ENCODE data around the gene PEBP1. TPM values are rescaled to one million over a fixed set of nuclear protein-coding genes. Genes with fewer than 3 reads are reported as not detected.
A peak's percentile ranks its signal among the peaks of the same experiment; 100 is the strongest.

Gene PEBP1
- total RNA-seq, 1 donor from 2014 or later, result 168 TPM

DNA sequence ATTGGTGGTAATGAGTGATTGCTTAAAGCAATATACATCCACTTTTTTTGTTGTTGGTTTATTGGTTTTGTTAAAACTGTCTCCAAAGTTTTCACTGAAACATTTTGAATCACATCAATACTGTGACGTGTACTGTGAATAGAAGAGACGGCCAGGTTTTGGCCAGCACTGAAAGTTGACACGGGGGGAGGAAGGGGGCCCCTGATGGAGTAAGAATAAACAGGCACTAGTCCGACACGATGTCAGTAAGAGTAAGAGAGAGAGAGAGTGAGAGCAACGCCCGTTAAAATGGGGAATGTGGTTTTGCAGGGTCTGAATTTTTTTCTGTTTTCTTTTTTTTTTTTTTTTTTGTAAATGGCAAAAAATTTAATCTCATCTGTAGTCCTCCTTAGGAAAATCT lies 14.7 kb downstream of the PEBP1 start:
- Histone ChIP-seq H3K4me3 (ENCODE audit: low read depth, low read length) (no peak overlapping the region), H3K27me3 (ENCODE audit: control insufficient read depth, insufficient read depth, low read length) (no peaks in the 10 kb centered on the region), H3K36me3 (ENCODE audit: control insufficient read depth, insufficient read depth, low read length) (peaks cover 2% of the 10 kb centered on the region)
- DNase-seq (ENCODE audit: low read depth), result no peak
- TF ChIP-seq, protein P1, sequence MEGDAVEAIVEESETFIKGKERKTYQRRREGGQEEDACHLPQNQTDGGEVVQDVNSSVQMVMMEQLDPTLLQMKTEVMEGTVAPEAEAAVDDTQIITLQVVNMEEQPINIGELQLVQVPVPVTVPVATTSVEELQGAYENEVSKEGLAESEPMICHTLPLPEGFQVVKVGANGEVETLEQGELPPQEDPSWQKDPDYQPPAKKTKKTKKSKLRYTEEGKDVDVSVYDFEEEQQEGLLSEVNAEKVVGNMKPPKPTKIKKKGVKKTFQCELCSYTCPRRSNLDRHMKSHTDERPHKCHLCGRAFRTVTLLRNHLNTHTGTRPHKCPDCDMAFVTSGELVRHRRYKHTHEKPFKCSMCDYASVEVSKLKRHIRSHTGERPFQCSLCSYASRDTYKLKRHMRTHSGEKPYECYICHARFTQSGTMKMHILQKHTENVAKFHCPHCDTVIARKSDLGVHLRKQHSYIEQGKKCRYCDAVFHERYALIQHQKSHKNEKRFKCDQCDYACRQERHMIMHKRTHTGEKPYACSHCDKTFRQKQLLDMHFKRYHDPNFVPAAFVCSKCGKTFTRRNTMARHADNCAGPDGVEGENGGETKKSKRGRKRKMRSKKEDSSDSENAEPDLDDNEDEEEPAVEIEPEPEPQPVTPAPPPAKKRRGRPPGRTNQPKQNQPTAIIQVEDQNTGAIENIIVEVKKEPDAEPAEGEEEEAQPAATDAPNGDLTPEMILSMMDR (IDR thresholded peaks at IDR 0.05; ENCODE audit: insufficient read depth, low read length, severe bottlenecking), result no peak
- no peak for FAIRE-seq

DNA sequence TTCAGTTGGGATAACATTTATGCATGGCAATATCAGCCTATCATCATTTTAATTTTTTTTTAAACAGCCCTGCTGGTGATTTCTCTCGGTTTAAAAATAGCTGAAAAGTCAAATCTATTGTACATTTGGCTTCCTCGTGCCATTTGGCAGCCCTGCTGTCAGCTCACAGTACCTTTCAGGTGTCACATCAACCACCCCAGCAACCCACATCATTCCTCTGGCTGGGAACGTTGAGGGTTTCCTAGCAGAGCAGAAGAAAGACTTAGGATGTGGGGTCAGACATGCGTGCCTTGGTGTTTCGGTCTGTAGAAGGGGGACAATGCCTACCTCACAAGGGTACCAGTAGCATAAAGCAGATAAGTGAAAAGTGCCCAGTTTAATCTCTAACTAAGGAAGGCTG lies 15.8 kb downstream of the PEBP1 start:
- FAIRE-seq (no peak), DNase-seq (ENCODE audit: low read depth) (no peak)
- Histone ChIP-seq H3K36me3 (ENCODE audit: control insufficient read depth, insufficient read depth, low read length) (peaks cover 2% of the 10 kb centered on the region), H3K27me3 (ENCODE audit: control insufficient read depth, insufficient read depth, low read length) (no peaks in the 10 kb centered on the region), H3K4me3 (ENCODE audit: low read depth, low read length) (no peak overlapping the region)
- TF ChIP-seq, protein P1 (IDR thresholded peaks at IDR 0.05; ENCODE audit: insufficient read depth, low read length, severe bottlenecking), result no peak

DNA sequence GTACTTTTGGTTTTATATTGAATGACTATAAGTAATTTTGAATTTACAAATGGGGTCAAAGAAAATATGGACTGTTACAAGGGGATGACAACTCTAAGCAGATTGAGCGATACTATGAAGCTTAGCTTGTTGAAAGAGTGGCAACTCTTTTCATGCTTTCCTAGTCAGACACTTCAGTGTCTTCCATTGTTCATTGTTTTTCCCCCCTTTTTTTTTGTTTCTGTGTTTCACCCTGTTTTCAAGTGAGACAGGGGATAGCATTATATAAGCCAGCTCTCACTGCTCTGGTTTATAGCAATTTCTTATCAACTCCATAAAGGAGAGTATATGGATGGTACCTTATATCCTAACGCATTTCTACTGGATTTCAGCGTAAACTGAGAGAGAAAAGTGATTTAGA lies 24.6 kb downstream of the PEBP1 start:
- TF ChIP-seq, protein P1 (IDR thresholded peaks at IDR 0.05; ENCODE audit: insufficient read depth, low read length, severe bottlenecking), result no peak
- Histone ChIP-seq H3K36me3 (ENCODE audit: control insufficient read depth, insufficient read depth, low read length) (peaks cover 14% of the 10 kb centered on the region), H3K4me3 (ENCODE audit: low read depth, low read length) (no peak overlapping the region), H3K27me3 (ENCODE audit: control insufficient read depth, insufficient read depth, low read length) (no peaks in the 10 kb centered on the region)
- DNase-seq (ENCODE audit: low read depth), result no peak
- FAIRE-seq, result no peak

DNA sequence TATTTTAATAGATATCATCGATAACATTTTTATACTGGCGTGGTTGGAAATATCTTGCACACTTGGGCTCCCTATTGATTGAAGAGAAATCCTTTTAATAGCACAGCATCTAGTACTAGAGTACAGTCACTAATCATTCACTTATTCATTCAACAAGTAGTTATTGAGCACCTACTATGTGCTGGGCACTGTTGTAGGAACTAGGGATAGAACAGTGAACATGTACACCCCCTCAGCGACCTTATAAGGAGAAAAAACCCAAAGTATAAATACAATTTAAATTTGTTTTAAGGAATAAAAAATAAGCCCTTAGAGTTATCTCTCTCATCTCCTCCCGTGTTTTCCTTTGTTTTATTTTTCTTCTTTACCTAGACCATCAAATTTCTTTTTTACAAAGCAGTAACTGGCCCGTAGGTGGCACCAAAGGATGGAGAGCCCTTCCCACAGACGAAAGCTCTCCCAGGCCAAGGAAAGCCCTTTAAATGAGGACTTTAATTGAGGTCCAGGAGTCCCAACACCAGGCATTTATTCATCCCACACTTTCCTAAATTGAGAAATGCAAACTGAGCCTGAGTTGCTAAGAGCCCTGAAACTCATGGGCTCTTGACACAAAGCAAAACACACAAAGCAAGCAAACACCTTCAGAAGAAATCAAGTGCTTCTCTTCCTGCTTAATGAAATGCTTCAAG lies 29.0 kb downstream of the PEBP1 start:
- DNase-seq (ENCODE audit: low read depth) (peak; percentile 31), FAIRE-seq (no peak)
- H3K36me3 ChIP-seq (ENCODE audit: control insufficient read depth, insufficient read depth, low read length), result peaks cover 12% of the 10 kb centered on the region
- H3K27me3 ChIP-seq (ENCODE audit: control insufficient read depth, insufficient read depth, low read length), result no peaks in the 10 kb centered on the region
- TF ChIP-seq, protein P1 (IDR thresholded peaks at IDR 0.05; ENCODE audit: insufficient read depth, low read length, severe bottlenecking), result peak; percentile 41
- no peak overlapping the region for H3K4me3 ChIP-seq (ENCODE audit: low read depth, low read length)

DNA sequence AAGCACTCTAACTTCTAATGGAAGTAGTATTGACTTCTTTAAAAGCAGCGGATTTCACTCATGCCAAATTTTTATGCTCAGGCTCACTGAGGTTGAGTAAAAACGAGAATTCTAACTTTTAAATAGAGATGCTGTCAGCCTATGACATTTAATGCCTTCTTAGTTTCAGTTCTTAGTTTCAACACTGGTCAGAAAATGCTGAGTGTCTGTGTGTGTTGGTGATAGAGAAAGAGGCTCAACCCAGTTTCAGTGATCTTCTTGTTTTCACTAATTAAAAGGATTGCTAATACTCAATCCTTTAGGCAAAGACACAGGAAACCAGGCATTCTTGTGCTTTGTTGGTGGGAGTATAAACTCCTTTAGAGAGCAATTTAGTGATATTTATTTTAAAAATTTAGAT lies 31.0 kb downstream of the PEBP1 start:
- Histone ChIP-seq H3K27me3 (ENCODE audit: control insufficient read depth, insufficient read depth, low read length) (no peaks in the 10 kb centered on the region), H3K4me3 (ENCODE audit: low read depth, low read length) (no peak overlapping the region), H3K36me3 (ENCODE audit: control insufficient read depth, insufficient read depth, low read length) (peaks cover 1% of the 10 kb centered on the region)
- TF ChIP-seq, protein P1 (IDR thresholded peaks at IDR 0.05; ENCODE audit: insufficient read depth, low read length, severe bottlenecking), result no peak
- FAIRE-seq (no peak), DNase-seq (ENCODE audit: low read depth) (no peak)

Data from bronchial epithelial cell (primary cell).